Chondrocyte (in vitro differentiated cells): ENCODE data around the gene BRCA1. TPM values are rescaled to one million over a fixed set of nuclear protein-coding genes. Genes with fewer than 3 reads are reported as not detected.

ENCODE experiments used
- DNase-seq: peaks from one replicate; pipeline ENCODE4 v3.0.0; 2021; ENCODE audit warnings: mixed read lengths, low spot score
- H3K27ac Mint-ChIP-seq: one replicate; pipeline ENCODE4 v1.8.0; 2021; ENCODE audit warnings: mild to moderate bottlenecking, moderate library complexity, mixed read lengths; ENCODE audit not compliant: unreplicated experiment
- H3K27me3 Mint-ChIP-seq: 2 replicates; pipeline ENCODE4 v1.8.0; 2021; ENCODE audit warnings: low read depth, mixed read lengths
- H3K36me3 Mint-ChIP-seq: 2 replicates; pipeline ENCODE4 v1.8.0; 2021; ENCODE audit warnings: low read depth, mixed read lengths
- H3K4me1 Mint-ChIP-seq: 2 replicates; pipeline ENCODE4 v1.8.0; 2021; ENCODE audit warnings: low read depth, mild to moderate bottlenecking, mixed read lengths
- H3K4me3 Mint-ChIP-seq: one replicate; pipeline ENCODE4 v1.8.0; 2021; ENCODE audit warnings: mild to moderate bottlenecking, moderate library complexity, mixed read lengths; ENCODE audit not compliant: unreplicated experiment
- H3K9me3 Mint-ChIP-seq: 2 replicates; pipeline ENCODE4 v1.8.0; 2021; ENCODE audit warnings: low read depth, mixed read lengths
- CTCF ChIP-seq: fragments of 200-600 bp; sonication (generic); IDR thresholded peaks from 2 replicates; pipeline ENCODE4 v1.5.0; 2021; ENCODE audit warnings: antibody characterized with exemption, mild to moderate bottlenecking, moderate library complexity
- total RNA-seq: library from RNA; stranded (reverse); gene quantifications from 3 replicates; pipeline ENCODE4 v1.2.1, GENCODE V29; 2021

BRCA1 gene
- total RNA-seq, 1 donor from 2014 or later = 4.8 TPM

- TF ChIP-seq CTCF = no peak
- H3K4me3 Mint-ChIP-seq = no peak overlapping the region
- H3K27ac Mint-ChIP-seq = no peak overlapping the region
- no peaks in the 10 kb centered on the region for H3K4me1 Mint-ChIP-seq
- H3K27me3 Mint-ChIP-seq = no peaks in the 10 kb centered on the region
- no peak for DNase-seq
- no peaks in the 10 kb centered on the region for H3K9me3 Mint-ChIP-seq
- H3K36me3 Mint-ChIP-seq = no peaks in the 10 kb centered on the region
These were observed 85.5 kb downstream of the BRCA1 start for GRCh38 chr17:43039646-43040045.

GRCh38 chr17:43034894-43035293 is 90.3 kb downstream of the BRCA1 start:
- no peak overlapping the region for H3K4me3 Mint-ChIP-seq
- no peak for TF ChIP-seq CTCF
- no peaks in the 10 kb centered on the region for H3K9me3 Mint-ChIP-seq
- no peak overlapping the region for H3K27ac Mint-ChIP-seq
- no peaks in the 10 kb centered on the region for H3K36me3 Mint-ChIP-seq
- no peak for DNase-seq
- H3K4me1 Mint-ChIP-seq = peaks cover 6% of the 10 kb centered on the region
- no peaks in the 10 kb centered on the region for H3K27me3 Mint-ChIP-seq

GRCh38 chr17:43033948-43034881 is 90.9 kb downstream of the BRCA1 start:
- H3K4me1 Mint-ChIP-seq = peaks cover 6% of the 10 kb centered on the region
- no peaks in the 10 kb centered on the region for H3K27me3 Mint-ChIP-seq
- no peak for DNase-seq
- H3K9me3 Mint-ChIP-seq = no peaks in the 10 kb centered on the region
- H3K27ac Mint-ChIP-seq = no peak overlapping the region
- no peak for TF ChIP-seq CTCF
- H3K36me3 Mint-ChIP-seq = no peaks in the 10 kb centered on the region
- H3K4me3 Mint-ChIP-seq = no peak overlapping the region

- DNase-seq = no peak
- H3K4me1 Mint-ChIP-seq = peaks cover 6% of the 10 kb centered on the region
- no peak overlapping the region for H3K4me3 Mint-ChIP-seq
- no peak for TF ChIP-seq CTCF
- no peaks in the 10 kb centered on the region for H3K27me3 Mint-ChIP-seq
- no peaks in the 10 kb centered on the region for H3K36me3 Mint-ChIP-seq
- H3K9me3 Mint-ChIP-seq = no peaks in the 10 kb centered on the region
- no peak overlapping the region for H3K27ac Mint-ChIP-seq
These were observed 93.5 kb downstream of the BRCA1 start for GRCh38 chr17:43031666-43032065.

- no peak overlapping the region for H3K27ac Mint-ChIP-seq
- H3K9me3 Mint-ChIP-seq = no peaks in the 10 kb centered on the region
- H3K36me3 Mint-ChIP-seq = no peaks in the 10 kb centered on the region
- no peak for DNase-seq
- H3K27me3 Mint-ChIP-seq = no peaks in the 10 kb centered on the region
- H3K4me1 Mint-ChIP-seq = peaks cover 6% of the 10 kb centered on the region
- no peak overlapping the region for H3K4me3 Mint-ChIP-seq
- no peak for TF ChIP-seq CTCF
These were observed 94.9 kb downstream of the BRCA1 start for GRCh38 chr17:43030137-43030767.
